ES-I3 (cell line): ENCODE results near the gene GPR137B.

Experiments used
- H3K36me3 ChIP-seq: 2 replicates; pipeline ENCODE4 v1.6.1; 2013; ENCODE audit warnings: mild to moderate bottlenecking, low read length, control low read depth, moderate library complexity; ENCODE audit not compliant: insufficient read depth
- H3K4me1 ChIP-seq: 2 replicates; pipeline ENCODE4 v1.6.1; 2013; ENCODE audit warnings: mild to moderate bottlenecking, control low read depth, low read length; ENCODE audit not compliant: insufficient read depth
- H3K9ac ChIP-seq: 2 replicates; pipeline ENCODE4 v1.6.1; 2013; ENCODE audit warnings: low read depth, mild to moderate bottlenecking, low read length, moderate library complexity
- H3K9me3 ChIP-seq: 2 replicates; pipeline ENCODE4 v1.6.1; 2013; ENCODE audit warnings: mild to moderate bottlenecking, low read length, moderate library complexity; ENCODE audit not compliant: control insufficient read depth, insufficient read depth

GPR137B gene

GRCh38 chr1:236129306-236129705 is 13.0 kb upstream of the GPR137B start:
- Histone ChIP-seq H3K9me3 (peaks cover 2% of the 10 kb centered on the region; the same call in 1 of the 2 replicates), H3K36me3 (no peaks in the 10 kb centered on the region), H3K9ac (no peak overlapping the region), H3K4me1 (peaks cover 18% of the 10 kb centered on the region; the same call in 1 of the 2 replicates)

GRCh38 chr1:236130372-236130771 is 12.0 kb upstream of the GPR137B start:
- Histone ChIP-seq H3K36me3 (no peaks in the 10 kb centered on the region), H3K9me3 (peaks cover 2% of the 10 kb centered on the region; the same call in 1 of the 2 replicates), H3K4me1 (peaks cover 18% of the 10 kb centered on the region; the same call in 1 of the 2 replicates), H3K9ac (no peak overlapping the region)

GRCh38 chr1:236131916-236132315 is 10.4 kb upstream of the GPR137B start:
- Histone ChIP-seq H3K36me3 (no peaks in the 10 kb centered on the region), H3K9me3 (peaks cover 2% of the 10 kb centered on the region; the same call in 1 of the 2 replicates), H3K9ac (no peak overlapping the region), H3K4me1 (peaks cover 18% of the 10 kb centered on the region; the same call in 1 of the 2 replicates)

GRCh38 chr1:236132420-236133046 is 9.8 kb upstream of the GPR137B start:
- Histone ChIP-seq H3K4me1 (peaks cover 18% of the 10 kb centered on the region; the same call in 1 of the 2 replicates), H3K36me3 (no peaks in the 10 kb centered on the region), H3K9me3 (peaks cover 2% of the 10 kb centered on the region; the same call in 1 of the 2 replicates), H3K9ac (no peak overlapping the region)

GRCh38 chr1:236133339-236133738 is 9.0 kb upstream of the GPR137B start:
- Histone ChIP-seq H3K36me3 (no peaks in the 10 kb centered on the region), H3K9me3 (peaks cover 2% of the 10 kb centered on the region; the same call in 1 of the 2 replicates), H3K4me1 (peaks cover 17% of the 10 kb centered on the region; the same call in 1 of the 2 replicates), H3K9ac (no peak overlapping the region)

- H3K36me3 ChIP-seq, result no peaks in the 10 kb centered on the region
- no peak overlapping the region for H3K9ac ChIP-seq
- peaks cover 2% of the 10 kb centered on the region; the same call in 1 of the 2 replicates for H3K9me3 ChIP-seq
- peaks cover 14% of the 10 kb centered on the region; the same call in 1 of the 2 replicates for H3K4me1 ChIP-seq
Measured at GRCh38 chr1:236133802-236134201, 8.5 kb upstream of the GPR137B start.

- peaks cover 2% of the 10 kb centered on the region; the same call in 1 of the 2 replicates for H3K9me3 ChIP-seq
- no peaks in the 10 kb centered on the region for H3K36me3 ChIP-seq
- H3K4me1 ChIP-seq, result 0 out of 2 replicates have a peak, but pooled peaks cover 5% of the 10 kb centered on the region
- no peak overlapping the region for H3K9ac ChIP-seq
Measured at GRCh38 chr1:236137285-236137852, 5.0 kb upstream of the GPR137B start.

GRCh38 chr1:236139495-236139894 is 2.8 kb upstream of the GPR137B start:
- Histone ChIP-seq H3K36me3 (no peaks in the 10 kb centered on the region), H3K9ac (no peak overlapping the region), H3K9me3 (no peaks in the 10 kb centered on the region)

GRCh38 chr1:236140705-236141446 is 1.5 kb upstream of the GPR137B start:
- Histone ChIP-seq H3K9ac (peak overlapping the region; percentile 80; the same call in 1 of the 2 replicates), H3K4me1 (peaks cover 11% of the 10 kb centered on the region), H3K9me3 (no peaks in the 10 kb centered on the region), H3K36me3 (no peaks in the 10 kb centered on the region)

More at GRCh38 chr1:236139495-236139894, 2.8 kb upstream of the GPR137B start:
- peaks cover 9% of the 10 kb centered on the region for H3K4me1 ChIP-seq

GRCh38 chr1:236141447-236142252 is 689 bp upstream of the GPR137B start:
- Histone ChIP-seq H3K4me1 (peaks cover 11% of the 10 kb centered on the region), H3K9me3 (no peaks in the 10 kb centered on the region), H3K9ac (peak overlapping the region; percentile 80; the same call in 1 of the 2 replicates), H3K36me3 (no peaks in the 10 kb centered on the region)

- Histone ChIP-seq H3K4me1 (peaks cover 11% of the 10 kb centered on the region), H3K36me3 (no peaks in the 10 kb centered on the region), H3K9ac (peak overlapping the region; percentile 75), H3K9me3 (no peaks in the 10 kb centered on the region)
Measured at GRCh38 chr1:236143104-236143948, 987 bp downstream of the GPR137B start.

GRCh38 chr1:236144033-236144432 is 1.7 kb downstream of the GPR137B start:
- Histone ChIP-seq H3K9me3 (no peaks in the 10 kb centered on the region), H3K36me3 (no peaks in the 10 kb centered on the region), H3K4me1 (peaks cover 11% of the 10 kb centered on the region), H3K9ac (no peak overlapping the region)

- Histone ChIP-seq H3K9me3 (no peaks in the 10 kb centered on the region), H3K4me1 (peaks cover 11% of the 10 kb centered on the region), H3K36me3 (no peaks in the 10 kb centered on the region), H3K9ac (no peak overlapping the region)
Measured at GRCh38 chr1:236144446-236145150, 2.3 kb downstream of the GPR137B start.
